ENCODE data around the gene RAP1GAP2.

The RAP1GAP2 gene

DNA sequence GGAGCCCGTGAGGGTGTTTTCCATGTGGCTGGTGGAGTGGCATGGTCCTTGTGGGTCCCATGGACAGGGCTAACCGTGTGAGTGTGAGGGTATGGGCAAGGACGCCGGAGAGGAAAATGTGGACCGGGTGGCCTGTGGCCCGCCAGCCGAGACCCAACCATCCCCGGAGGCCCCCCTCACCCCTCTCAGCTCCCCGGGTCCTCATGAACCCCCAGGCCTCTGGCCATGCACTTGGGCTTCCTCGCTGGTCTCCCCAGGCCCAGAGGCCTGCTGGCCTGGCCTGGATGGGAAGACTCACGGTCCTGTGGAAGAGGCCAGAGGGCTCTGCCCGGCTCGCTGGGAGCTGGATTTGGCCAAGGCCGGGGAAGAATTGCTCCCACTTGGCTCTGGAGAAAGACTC lies 13.1 kb downstream of the RAP1GAP2 start (continued):
- TF ChIP-seq, protein P1, sequence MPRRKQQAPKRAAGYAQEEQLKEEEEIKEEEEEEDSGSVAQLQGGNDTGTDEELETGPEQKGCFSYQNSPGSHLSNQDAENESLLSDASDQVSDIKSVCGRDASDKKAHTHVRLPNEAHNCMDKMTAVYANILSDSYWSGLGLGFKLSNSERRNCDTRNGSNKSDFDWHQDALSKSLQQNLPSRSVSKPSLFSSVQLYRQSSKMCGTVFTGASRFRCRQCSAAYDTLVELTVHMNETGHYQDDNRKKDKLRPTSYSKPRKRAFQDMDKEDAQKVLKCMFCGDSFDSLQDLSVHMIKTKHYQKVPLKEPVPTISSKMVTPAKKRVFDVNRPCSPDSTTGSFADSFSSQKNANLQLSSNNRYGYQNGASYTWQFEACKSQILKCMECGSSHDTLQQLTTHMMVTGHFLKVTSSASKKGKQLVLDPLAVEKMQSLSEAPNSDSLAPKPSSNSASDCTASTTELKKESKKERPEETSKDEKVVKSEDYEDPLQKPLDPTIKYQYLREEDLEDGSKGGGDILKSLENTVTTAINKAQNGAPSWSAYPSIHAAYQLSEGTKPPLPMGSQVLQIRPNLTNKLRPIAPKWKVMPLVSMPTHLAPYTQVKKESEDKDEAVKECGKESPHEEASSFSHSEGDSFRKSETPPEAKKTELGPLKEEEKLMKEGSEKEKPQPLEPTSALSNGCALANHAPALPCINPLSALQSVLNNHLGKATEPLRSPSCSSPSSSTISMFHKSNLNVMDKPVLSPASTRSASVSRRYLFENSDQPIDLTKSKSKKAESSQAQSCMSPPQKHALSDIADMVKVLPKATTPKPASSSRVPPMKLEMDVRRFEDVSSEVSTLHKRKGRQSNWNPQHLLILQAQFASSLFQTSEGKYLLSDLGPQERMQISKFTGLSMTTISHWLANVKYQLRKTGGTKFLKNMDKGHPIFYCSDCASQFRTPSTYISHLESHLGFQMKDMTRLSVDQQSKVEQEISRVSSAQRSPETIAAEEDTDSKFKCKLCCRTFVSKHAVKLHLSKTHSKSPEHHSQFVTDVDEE (CRISPR knock-in tag; IDR thresholded peaks at IDR 0.05), result no peak
- TF ChIP-seq RARB (CRISPR knock-in tag; IDR thresholded peaks at IDR 0.05), result no peak

- ATAC-seq, result no peak
- TF ChIP-seq OSR1 (CRISPR knock-in tag; IDR thresholded peaks at IDR 0.05) (no peak), PATZ1 (CRISPR knock-in tag; IDR thresholded peaks at IDR 0.05; ENCODE audit: borderline replicate concordance) (no peak), ARNTL (CRISPR knock-in tag; IDR thresholded peaks at IDR 0.05; ENCODE audit: borderline replicate concordance, low read depth) (no peak), ZC3H10 (CRISPR knock-in tag; IDR thresholded peaks at IDR 0.05) (no peak), GLIS3 (CRISPR knock-in tag; IDR thresholded peaks at IDR 0.05) (no peak), BACH2 (CRISPR knock-in tag; IDR thresholded peaks at IDR 0.05; ENCODE audit: borderline replicate concordance) (no peak), ISL1 (CRISPR knock-in tag; IDR thresholded peaks at IDR 0.05) (no peak), PPARA (CRISPR knock-in tag; IDR thresholded peaks at IDR 0.05; ENCODE audit: borderline replicate concordance) (no peak), CSDC2 (CRISPR knock-in tag; IDR thresholded peaks at IDR 0.05) (no peak), RARB (CRISPR knock-in tag; IDR thresholded peaks at IDR 0.05) (no peak), ZFP30 (CRISPR knock-in tag; IDR thresholded peaks at IDR 0.05) (no peak), ZNF565 (CRISPR knock-in tag; conservative IDR thresholded peaks at IDR 0.05; ENCODE audit: low read depth) (no peak)
- TF ChIP-seq, protein P1 (CRISPR knock-in tag; IDR thresholded peaks at IDR 0.05), result no peak
Observed at GRCh38 chr17:2814049-2814448, 17.8 kb downstream of the RAP1GAP2 start.

GRCh38 chr17:2814481-2815341 lies 18.5 kb downstream of the RAP1GAP2 start:
- no peak for ATAC-seq
- TF ChIP-seq ARNTL (CRISPR knock-in tag; IDR thresholded peaks at IDR 0.05; ENCODE audit: borderline replicate concordance, low read depth) (no peak), TOX (CRISPR knock-in tag; IDR thresholded peaks at IDR 0.05; ENCODE audit: borderline replicate concordance) (no peak), ZC3H10 (CRISPR knock-in tag; IDR thresholded peaks at IDR 0.05) (no peak), OSR1 (CRISPR knock-in tag; IDR thresholded peaks at IDR 0.05) (no peak), TCF4 (CRISPR knock-in tag; IDR thresholded peaks at IDR 0.05; ENCODE audit: borderline replicate concordance) (no peak)
- TF ChIP-seq, protein P2, sequence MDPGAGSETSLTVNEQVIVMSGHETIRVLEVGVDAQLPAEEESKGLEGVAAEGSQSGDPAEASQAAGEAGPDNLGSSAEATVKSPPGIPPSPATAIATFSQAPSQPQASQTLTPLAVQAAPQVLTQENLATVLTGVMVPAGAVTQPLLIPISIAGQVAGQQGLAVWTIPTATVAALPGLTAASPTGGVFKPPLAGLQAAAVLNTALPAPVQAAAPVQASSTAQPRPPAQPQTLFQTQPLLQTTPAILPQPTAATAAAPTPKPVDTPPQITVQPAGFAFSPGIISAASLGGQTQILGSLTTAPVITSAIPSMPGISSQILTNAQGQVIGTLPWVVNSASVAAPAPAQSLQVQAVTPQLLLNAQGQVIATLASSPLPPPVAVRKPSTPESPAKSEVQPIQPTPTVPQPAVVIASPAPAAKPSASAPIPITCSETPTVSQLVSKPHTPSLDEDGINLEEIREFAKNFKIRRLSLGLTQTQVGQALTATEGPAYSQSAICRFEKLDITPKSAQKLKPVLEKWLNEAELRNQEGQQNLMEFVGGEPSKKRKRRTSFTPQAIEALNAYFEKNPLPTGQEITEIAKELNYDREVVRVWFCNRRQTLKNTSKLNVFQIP (CRISPR knock-in tag; IDR thresholded peaks at IDR 0.05; ENCODE audit: borderline replicate concordance, low read depth), result no peak
- TF ChIP-seq, protein P3, sequence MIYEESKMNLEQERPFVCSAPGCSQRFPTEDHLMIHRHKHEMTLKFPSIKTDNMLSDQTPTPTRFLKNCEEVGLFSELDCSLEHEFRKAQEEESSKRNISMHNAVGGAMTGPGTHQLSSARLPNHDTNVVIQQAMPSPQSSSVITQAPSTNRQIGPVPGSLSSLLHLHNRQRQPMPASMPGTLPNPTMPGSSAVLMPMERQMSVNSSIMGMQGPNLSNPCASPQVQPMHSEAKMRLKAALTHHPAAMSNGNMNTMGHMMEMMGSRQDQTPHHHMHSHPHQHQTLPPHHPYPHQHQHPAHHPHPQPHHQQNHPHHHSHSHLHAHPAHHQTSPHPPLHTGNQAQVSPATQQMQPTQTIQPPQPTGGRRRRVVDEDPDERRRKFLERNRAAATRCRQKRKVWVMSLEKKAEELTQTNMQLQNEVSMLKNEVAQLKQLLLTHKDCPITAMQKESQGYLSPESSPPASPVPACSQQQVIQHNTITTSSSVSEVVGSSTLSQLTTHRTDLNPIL (CRISPR knock-in tag; IDR thresholded peaks at IDR 0.05; ENCODE audit: low read depth), result no peak
